SJSA1 (cell line): ENCODE data around the gene RNPEPL1. TPM values are rescaled to one million over a fixed set of nuclear protein-coding genes. Genes with fewer than 3 reads are reported as not detected.

Experiments used
- DNase-seq, 2 experiments: peaks; one replicate each; pipeline ENCODE4 v3.0.0-alpha.2; 2015 to 2020; ENCODE audit warnings: low spot score in 2 of 2, low read depth in 1 of 2
- H3K27ac ChIP-seq: fragments of 250-450 bp; sonication (Bioruptor Pico); 2 replicates; pipeline ENCODE4 v1.5.1; 2020; ENCODE audit warnings: mild to moderate bottlenecking, moderate library complexity
- H3K27me3 ChIP-seq: fragments of 250-450 bp; sonication (Bioruptor Pico); replicated peaks from 2 replicates; pipeline ENCODE4 v1.5.1; 2020; ENCODE audit warnings: mild to moderate bottlenecking, moderate library complexity
- H3K36me3 ChIP-seq: fragments of 250-450 bp; sonication (Bioruptor Pico); 2 replicates; pipeline ENCODE4 v1.5.1; 2020; ENCODE audit warnings: mild to moderate bottlenecking
- H3K4me1 ChIP-seq: fragments of 250-450 bp; sonication (Bioruptor Pico); replicated peaks from 2 replicates; pipeline ENCODE4 v1.6.1; 2021; ENCODE audit warnings: mild to moderate bottlenecking
- H3K4me3 ChIP-seq: fragments of 250-450 bp; sonication (Bioruptor Pico); 2 replicates; pipeline ENCODE4 v1.5.1; 2020; ENCODE audit warnings: mild to moderate bottlenecking
- H3K9me3 ChIP-seq: fragments of 250-450 bp; sonication (Bioruptor Pico); replicated peaks from 2 replicates; pipeline ENCODE4 v1.5.1; 2020; ENCODE audit warnings: mild to moderate bottlenecking
- total RNA-seq: library from RNA; depleted of rRNA; stranded (reverse); fragments of >200 nt; shearing (Covaris generic); gene quantifications from 2 replicates; pipeline ENCODE4 v1.2.3, GENCODE V29; 2014

The RNPEPL1 gene
- total RNA-seq, 1 experiment from 2014 or later: 14.3 TPM

DNA sequence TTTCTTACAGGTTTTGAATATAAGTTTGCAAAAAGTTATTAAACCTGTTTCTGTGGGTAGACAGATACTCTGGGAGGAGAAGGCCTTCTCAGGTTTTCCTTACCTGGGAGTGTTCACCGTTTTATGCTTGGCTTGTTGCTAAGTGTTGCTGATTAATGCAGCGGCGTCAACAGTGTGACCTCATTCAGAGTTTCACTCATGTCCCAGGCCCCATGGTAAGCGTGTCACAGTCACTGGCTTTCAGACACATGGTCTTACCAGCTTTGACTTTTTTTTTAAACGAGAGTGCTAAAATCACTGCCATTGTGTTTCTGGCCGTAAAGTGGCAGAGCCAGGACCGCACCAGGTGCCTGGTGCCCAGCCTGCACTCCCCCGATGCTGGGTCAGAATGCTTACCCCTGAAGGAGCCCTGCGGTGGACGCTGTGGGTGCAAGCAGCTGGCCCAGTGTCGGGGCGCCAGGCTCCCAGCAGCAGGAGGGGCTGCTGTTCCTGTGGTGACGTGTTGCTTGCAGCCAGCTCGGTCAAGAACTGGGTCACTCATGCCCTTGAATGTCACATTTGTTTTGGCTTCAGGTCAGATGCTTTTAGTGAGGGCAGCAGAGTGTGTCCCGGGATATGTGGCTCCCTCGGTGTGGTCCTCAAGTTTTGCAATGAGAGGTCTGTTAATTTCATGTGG is 21.7 kb downstream of the RNPEPL1 start:
- no peak for DNase-seq
- Histone ChIP-seq H3K4me1 (peaks cover 11% of the 10 kb centered on the region), H3K4me3 (no peak overlapping the region), H3K27me3 (no peaks in the 10 kb centered on the region), H3K27ac (no peak overlapping the region), H3K9me3 (no peaks in the 10 kb centered on the region), H3K36me3 (peaks cover 19% of the 10 kb centered on the region)

DNA sequence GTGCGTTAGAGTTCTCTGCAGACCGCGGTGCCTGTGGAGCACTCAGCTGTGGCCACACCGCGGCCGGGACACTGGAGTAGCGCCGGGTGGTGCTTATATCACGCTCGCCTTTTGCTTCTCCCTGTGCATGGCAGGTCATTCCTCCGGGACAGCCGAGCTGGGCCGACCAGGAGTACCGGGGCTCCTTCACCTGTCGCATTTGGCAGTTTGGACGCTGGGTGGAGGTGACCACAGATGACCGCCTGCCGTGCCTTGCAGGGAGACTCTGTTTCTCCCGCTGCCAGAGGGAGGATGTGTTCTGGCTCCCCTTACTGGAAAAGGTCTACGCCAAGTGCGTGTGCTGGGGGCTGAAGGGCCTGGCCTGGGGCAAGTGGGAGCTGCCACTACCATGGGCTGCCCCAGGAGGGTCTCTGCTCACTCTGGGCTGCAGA is 22.4 kb downstream of the RNPEPL1 start:
- no peak overlapping the region for H3K27ac ChIP-seq
- H3K4me1 ChIP-seq: peaks cover 5% of the 10 kb centered on the region; the same call in 1 of the 2 replicates
- DNase-seq: no peak
- no peaks in the 10 kb centered on the region for H3K9me3 ChIP-seq
- H3K27me3 ChIP-seq: no peaks in the 10 kb centered on the region
- peaks cover 19% of the 10 kb centered on the region; the same call in 1 of the 2 replicates for H3K36me3 ChIP-seq
- no peak overlapping the region for H3K4me3 ChIP-seq

DNA sequence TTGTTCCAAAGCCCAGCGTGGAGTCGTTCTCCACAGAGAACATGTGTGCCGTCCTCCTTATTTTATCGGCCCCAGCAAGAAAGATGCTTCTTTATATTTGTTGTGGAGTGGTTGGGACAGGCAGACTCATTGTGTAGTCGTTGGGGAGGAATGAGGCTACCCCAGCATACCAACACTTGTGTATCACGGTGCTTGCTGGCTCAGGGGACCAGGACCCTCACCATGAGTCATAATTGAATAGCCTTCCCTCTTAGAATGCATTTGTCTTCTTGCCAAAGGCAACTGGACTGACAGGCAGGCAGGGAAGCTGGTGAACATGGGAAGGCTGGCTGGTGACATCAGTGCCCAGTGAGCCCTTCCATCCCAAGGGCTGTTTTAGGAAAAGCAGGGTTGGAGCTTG is 22.9 kb downstream of the RNPEPL1 start:
- no peak for DNase-seq

DNA sequence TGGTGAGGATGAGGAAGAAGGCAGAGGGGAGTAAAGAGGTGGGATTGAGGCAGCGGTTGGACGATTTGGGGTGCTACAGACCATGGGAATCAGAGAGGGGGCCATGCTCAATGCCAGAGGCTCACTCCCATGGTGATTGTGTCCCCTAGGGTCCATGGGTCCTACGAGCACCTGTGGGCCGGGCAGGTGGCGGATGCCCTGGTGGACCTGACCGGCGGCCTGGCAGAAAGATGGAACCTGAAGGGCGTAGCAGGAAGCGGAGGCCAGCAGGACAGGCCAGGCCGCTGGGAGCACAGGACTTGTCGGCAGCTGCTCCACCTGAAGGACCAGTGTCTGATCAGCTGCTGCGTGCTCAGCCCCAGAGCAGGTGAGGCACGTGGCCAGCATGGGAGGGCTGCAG is 23.5 kb downstream of the RNPEPL1 start:
- H3K4me1 ChIP-seq: 0 out of 2 replicates have a peak, but pooled peaks cover 5% of the 10 kb centered on the region
- no peak for DNase-seq
- H3K27me3 ChIP-seq: no peaks in the 10 kb centered on the region
- H3K36me3 ChIP-seq: peaks cover 25% of the 10 kb centered on the region; the same call in 1 of the 2 replicates
- no peaks in the 10 kb centered on the region for H3K9me3 ChIP-seq
- no peak overlapping the region for H3K27ac ChIP-seq
- no peak overlapping the region for H3K4me3 ChIP-seq

More for the DNA sequence above, 22.9 kb downstream of the RNPEPL1 start:
- Histone ChIP-seq H3K36me3 (peaks cover 24% of the 10 kb centered on the region; the same call in 1 of the 2 replicates), H3K27ac (no peak overlapping the region), H3K27me3 (no peaks in the 10 kb centered on the region), H3K4me3 (no peak overlapping the region), H3K9me3 (no peaks in the 10 kb centered on the region), H3K4me1 (0 out of 2 replicates have a peak, but pooled peaks cover 5% of the 10 kb centered on the region)

DNA sequence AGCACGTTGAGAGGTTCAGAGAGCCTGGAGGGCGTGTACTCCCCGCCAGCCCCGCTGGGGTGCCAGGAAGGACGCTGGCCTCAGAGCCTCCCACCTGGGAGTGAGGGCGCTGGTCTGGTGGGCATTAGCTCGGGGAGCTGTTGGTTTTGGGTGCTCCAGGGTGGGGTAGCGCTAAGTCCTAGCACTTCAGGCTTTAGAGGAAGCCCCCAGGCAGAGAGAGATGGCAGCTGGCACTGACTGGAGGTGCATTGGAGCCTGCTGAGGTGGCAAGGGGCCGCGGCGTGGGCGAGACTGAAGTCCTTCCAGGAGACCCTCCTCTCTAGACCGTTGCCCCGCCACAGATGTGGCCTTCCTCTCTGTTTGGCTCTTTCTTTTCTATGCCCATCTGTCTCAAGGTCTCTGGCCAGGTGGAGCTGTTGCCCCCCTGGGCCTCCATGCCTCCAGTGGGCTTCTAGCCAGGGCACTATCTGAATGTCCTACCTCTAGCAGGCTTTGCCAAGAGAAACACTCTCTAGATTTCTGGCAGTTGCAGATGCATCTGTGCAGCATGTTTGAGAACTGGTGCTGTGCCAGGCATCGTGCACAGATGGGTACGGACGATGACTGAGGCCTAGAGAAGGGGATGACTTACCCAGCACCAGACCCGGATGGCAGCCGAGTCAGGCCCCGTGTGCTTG is 24.9 kb downstream of the RNPEPL1 start:
- Histone ChIP-seq H3K36me3 (peaks cover 23% of the 10 kb centered on the region; the same call in 1 of the 2 replicates), H3K27ac (no peak overlapping the region), H3K4me3 (no peak overlapping the region), H3K4me1 (no peaks in the 10 kb centered on the region), H3K9me3 (no peaks in the 10 kb centered on the region), H3K27me3 (no peaks in the 10 kb centered on the region)
- no peak for DNase-seq

DNA sequence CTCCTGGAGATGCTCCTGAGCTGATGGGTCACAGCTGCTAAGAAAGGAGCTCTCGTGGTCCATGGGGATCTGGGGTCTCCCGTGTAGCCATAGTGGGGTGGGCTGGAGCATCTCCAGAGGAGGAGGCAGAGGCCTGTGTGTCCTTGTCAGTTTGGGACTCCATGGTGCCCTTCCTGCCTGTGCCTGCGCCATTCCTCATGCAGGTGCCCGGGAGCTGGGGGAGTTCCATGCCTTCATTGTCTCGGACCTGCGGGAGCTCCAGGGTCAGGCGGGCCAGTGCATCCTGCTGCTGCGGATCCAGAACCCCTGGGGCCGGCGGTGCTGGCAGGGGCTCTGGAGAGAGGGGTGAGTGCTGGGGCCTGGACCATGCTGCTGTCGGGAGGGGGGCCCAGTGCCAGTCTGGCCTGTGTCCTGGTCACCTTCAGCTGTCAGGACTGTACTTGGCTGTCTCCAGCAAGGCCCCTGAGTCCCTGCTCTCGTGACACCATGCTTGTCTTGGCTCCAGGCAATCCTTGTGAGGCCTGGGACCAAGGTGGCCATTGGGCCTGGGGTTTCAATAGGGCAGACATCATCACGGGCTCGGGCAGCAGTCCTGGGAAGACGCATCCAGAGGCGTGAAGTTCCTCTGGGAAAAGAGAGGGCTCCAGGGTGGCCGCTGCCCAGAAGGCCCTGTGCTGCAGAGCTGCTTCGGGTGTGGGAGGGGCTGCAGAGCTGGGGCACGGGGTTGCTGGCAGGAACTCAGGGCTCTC is 25.6 kb downstream of the RNPEPL1 start:
- DNase-seq: no peak
- Histone ChIP-seq H3K36me3 (peaks cover 23% of the 10 kb centered on the region; the same call in 1 of the 2 replicates), H3K27ac (no peak overlapping the region), H3K4me3 (no peak overlapping the region), H3K9me3 (no peaks in the 10 kb centered on the region), H3K4me1 (no peaks in the 10 kb centered on the region), H3K27me3 (no peaks in the 10 kb centered on the region)

DNA sequence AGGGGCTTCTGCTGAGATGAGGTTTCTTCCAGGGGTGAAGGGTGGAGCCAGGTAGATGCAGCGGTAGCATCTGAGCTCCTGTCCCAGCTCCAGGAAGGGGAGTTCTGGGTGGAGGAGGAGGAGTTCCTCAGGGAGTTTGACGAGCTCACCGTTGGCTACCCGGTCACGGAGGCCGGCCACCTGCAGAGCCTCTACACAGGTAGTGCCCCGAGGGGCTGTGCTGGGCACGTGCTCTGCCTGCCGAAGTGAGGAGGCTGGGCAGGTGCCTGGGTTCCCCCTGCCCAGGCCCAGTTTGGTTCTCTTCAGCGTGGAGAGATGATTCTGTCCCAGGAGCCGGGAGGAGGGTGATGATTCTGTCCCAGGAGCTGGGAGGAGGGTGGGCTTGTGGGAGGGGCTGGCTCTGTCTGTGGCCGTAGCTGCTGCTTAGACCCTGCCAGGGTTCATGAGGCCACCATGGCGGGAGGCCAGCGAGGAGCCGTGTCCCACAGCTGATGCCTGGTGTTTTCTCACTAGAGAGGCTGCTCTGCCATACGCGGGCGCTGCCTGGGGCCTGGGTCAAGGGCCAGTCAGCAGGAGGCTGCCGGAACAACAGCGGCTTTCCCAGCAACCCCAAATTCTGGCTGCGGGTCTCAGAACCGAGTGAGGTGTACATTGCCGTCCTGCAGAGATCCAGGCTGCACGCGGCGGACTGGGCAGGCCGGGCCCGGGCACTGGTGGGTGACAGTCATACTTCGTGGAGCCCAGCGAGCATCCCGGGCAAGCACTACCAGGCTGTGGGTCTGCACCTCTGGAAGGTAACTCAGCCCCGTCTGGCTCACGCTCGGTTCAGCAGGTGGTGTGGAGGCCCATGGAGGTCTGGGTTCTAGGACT is 26.5 kb downstream of the RNPEPL1 start:
- H3K9me3 ChIP-seq: no peaks in the 10 kb centered on the region
- no peak for DNase-seq
- H3K4me3 ChIP-seq: no peak overlapping the region
- H3K27me3 ChIP-seq: no peaks in the 10 kb centered on the region
- H3K4me1 ChIP-seq: no peaks in the 10 kb centered on the region
- peaks cover 23% of the 10 kb centered on the region; the same call in 1 of the 2 replicates for H3K36me3 ChIP-seq
- H3K27ac ChIP-seq: no peak overlapping the region

DNA sequence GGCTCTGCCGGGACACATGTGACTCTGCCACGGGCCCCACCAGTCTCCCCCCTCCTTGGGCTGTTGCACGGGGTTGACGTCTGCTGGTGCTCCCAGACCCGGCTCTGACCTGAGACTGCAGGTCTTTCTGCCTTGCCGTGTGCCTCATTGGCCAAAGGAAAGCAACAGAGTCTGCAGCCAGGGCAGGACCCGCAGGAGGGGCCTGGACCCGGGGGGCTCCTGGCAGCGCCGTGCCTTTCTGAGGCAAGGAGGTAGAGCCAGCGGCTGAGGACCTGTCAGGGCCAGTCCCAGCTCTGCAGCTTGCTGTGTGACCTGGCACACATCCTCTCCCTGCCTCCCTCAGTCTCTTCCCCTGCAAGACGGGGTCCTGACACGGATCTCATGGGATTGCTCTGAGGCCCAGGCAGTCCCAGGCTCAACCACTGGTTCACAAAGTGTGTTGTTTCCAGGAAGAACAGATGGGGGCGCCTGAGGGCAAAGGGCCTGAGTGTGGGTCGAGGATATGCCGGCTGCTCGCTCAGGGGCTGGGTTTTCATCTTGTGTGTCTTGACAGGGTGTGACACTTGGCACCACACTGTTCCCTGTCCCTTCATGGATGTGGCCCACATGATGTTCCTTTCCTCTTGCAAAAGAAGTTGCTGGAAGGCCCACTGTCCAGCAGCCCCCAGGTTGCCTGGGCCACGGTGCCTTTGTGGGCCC is 27.2 kb downstream of the RNPEPL1 start:
- no peak for DNase-seq
- H3K4me1 ChIP-seq: no peaks in the 10 kb centered on the region
- H3K36me3 ChIP-seq: peaks cover 23% of the 10 kb centered on the region; the same call in 1 of the 2 replicates
- H3K27ac ChIP-seq: no peak overlapping the region
- H3K27me3 ChIP-seq: no peaks in the 10 kb centered on the region
- H3K4me3 ChIP-seq: no peak overlapping the region
- H3K9me3 ChIP-seq: no peaks in the 10 kb centered on the region

DNA sequence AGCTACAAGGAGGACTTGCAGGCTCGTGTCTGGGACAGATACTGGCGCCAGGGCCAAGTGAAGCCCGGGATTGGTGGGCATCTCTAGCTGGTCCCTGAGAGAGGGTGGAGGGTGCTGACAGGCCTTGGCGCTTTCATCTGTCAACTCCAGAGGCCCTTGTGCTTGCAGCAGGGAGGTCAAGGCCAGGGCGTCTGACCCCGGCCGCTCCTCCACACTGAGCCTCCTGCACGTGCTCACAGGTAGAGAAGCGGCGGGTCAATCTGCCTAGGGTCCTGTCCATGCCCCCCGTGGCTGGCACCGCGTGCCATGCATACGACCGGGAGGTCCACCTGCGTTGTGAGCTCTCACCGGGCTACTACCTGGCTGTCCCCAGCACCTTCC is 27.8 kb downstream of the RNPEPL1 start:
- Histone ChIP-seq H3K27ac (no peak overlapping the region), H3K27me3 (no peaks in the 10 kb centered on the region)

DNA sequence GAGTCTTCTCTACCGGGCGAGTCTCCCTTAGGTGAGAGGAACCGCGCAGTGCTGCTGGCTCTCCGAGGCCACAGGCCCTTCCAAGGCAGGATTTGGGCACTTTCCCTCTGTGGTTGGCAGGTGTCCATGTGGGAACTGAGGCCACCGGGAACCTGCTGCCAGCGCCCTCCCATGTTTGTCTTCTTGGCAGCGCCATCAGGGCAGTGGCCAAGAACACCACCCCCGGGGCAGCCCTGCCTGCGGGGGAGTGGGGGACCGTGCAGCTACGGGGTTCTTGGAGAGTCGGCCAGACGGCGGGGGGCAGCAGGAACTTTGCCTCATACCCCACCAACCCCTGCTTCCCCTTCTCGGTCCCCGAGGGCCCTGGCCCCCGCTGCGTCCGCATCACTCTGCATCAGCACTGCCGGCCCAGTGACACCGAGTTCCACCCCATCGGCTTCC is 28.2 kb downstream of the RNPEPL1 start:
- H3K27ac ChIP-seq: no peak overlapping the region
- DNase-seq: no peak
- H3K4me3 ChIP-seq: no peak overlapping the region
- H3K27me3 ChIP-seq: no peaks in the 10 kb centered on the region
- H3K36me3 ChIP-seq: peaks cover 18% of the 10 kb centered on the region; the same call in 1 of the 2 replicates
- H3K9me3 ChIP-seq: no peaks in the 10 kb centered on the region
- no peaks in the 10 kb centered on the region for H3K4me1 ChIP-seq

More for the DNA sequence above, 27.8 kb downstream of the RNPEPL1 start:
- peaks cover 20% of the 10 kb centered on the region; the same call in 1 of the 2 replicates for H3K36me3 ChIP-seq
- H3K9me3 ChIP-seq: no peaks in the 10 kb centered on the region
- DNase-seq: no peak
- no peaks in the 10 kb centered on the region for H3K4me1 ChIP-seq
- no peak overlapping the region for H3K4me3 ChIP-seq

DNA sequence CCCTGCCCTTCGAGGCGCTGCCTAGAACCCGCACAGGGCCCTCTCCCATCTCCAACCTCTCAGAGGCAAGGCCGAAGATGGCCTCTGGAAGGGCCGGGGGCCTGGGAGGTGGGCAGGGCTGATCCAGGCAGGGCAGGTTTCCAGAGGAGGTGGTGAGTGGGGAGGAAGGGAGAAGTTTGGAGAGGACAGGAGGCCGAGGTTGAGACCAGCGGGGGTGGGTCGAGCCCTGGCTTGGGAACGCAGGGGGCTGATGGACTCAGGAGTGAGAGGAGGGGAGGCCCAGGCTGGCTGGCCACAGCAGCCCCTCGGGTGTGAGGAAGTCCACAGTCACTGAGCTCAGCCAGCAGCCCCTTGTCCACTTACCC is 28.8 kb downstream of the RNPEPL1 start:
- no peaks in the 10 kb centered on the region for H3K4me1 ChIP-seq
- H3K27ac ChIP-seq: no peak overlapping the region
- H3K4me3 ChIP-seq: no peak overlapping the region
- peaks cover 15% of the 10 kb centered on the region; the same call in 1 of the 2 replicates for H3K36me3 ChIP-seq
- no peak for DNase-seq
- no peaks in the 10 kb centered on the region for H3K9me3 ChIP-seq
- no peaks in the 10 kb centered on the region for H3K27me3 ChIP-seq

DNA sequence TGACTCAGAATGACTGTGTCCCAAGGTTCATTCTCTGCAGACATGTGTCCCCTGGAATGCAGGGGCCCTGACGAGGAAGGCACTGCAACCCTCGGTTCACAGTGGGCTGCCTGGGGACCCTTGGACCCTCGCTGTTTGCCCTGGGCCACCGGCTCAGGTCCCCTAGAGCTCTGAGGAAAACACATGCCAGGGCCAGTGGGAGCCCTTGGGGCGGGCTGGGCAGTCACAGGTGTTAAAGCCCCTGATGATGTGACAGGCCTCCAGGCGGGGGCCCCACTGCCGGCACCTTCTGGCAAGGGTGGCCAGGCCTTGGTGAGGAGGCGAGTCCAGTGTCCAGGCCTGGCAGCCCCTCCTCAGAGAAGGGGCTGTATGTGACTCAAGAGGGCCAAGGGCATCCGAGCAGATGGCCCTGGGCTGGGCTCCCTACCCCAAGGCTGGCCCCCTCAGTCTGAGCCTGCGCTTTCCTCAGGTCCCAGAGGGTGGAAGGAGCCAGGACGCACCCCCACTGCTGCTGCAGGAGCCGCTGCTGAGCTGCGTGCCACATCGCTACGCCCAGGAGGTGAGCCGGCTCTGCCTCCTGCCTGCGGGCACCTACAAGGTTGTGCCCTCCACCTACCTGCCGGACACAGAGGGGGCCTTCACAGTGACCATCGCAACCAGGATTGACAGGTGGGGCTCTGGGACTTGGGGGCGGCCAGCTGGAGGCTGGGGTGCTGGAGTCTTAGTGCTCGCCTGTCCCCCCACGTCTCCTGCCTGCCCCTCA is 29.3 kb downstream of the RNPEPL1 start:
- no peak overlapping the region for H3K4me3 ChIP-seq
- DNase-seq: no peak
- H3K4me1 ChIP-seq: no peaks in the 10 kb centered on the region
- H3K27ac ChIP-seq: no peak overlapping the region
- H3K9me3 ChIP-seq: no peaks in the 10 kb centered on the region
- peaks cover 12% of the 10 kb centered on the region; the same call in 1 of the 2 replicates for H3K36me3 ChIP-seq
- H3K27me3 ChIP-seq: no peaks in the 10 kb centered on the region
